Large intestine (tissue), 3 donors: ENCODE measurements around the gene DISC1. TPM values are rescaled to one million over a fixed set of nuclear protein-coding genes. Genes with fewer than 3 reads are reported as not detected.
A peak's percentile ranks its signal among the peaks of the same experiment; 100 is the strongest.

Source experiments
- DNase-seq, 2 donors: peaks; one replicate each; pipeline versions ENCODE4 v3.0.0 to v3.0.0-alpha.2; 2013
- H3K27ac ChIP-seq: one replicate; pipeline ENCODE4 v1.5.1; 2013; ENCODE audit warnings: low read length
- H3K27me3 ChIP-seq: 2 replicates; pipeline ENCODE4 v1.6.1; 2013; ENCODE audit warnings: low read length; ENCODE audit not compliant: control insufficient read depth, insufficient read depth
- H3K36me3 ChIP-seq: 2 replicates; pipeline ENCODE4 v1.6.1; 2013; ENCODE audit warnings: low read length; ENCODE audit not compliant: control insufficient read depth, insufficient read depth
- H3K4me1 ChIP-seq: one replicate; pipeline ENCODE4 v1.6.1; 2013; ENCODE audit warnings: low read length; ENCODE audit not compliant: control insufficient read depth, insufficient read depth
- H3K4me3 ChIP-seq: one replicate; pipeline ENCODE4 v1.5.1; 2013; ENCODE audit warnings: low read length
- H3K9me3 ChIP-seq: one replicate; pipeline ENCODE4 v1.6.1; 2013; ENCODE audit warnings: mild to moderate bottlenecking, low read depth, low read length, moderate library complexity; ENCODE audit not compliant: control insufficient read depth
- WGBS: methylation state at CpG from one replicate; pipeline ENCODE4 v1.1.5; 2013; ENCODE audit warnings: low lambda C conversion rate; ENCODE audit not compliant: insufficient coverage; 5-methylcytosine and 5-hydroxymethylcytosine counted together
- polyA plus RNA-seq: library from polyadenylated mRNA; unstranded; fragments of 120-200 nt; gene quantifications from one replicate; pipeline ENCODE4 v1.2.1, GENCODE V29; 2013

DISC1 gene
- polyA plus RNA-seq, 1 donor = 2.4 TPM

DNA sequence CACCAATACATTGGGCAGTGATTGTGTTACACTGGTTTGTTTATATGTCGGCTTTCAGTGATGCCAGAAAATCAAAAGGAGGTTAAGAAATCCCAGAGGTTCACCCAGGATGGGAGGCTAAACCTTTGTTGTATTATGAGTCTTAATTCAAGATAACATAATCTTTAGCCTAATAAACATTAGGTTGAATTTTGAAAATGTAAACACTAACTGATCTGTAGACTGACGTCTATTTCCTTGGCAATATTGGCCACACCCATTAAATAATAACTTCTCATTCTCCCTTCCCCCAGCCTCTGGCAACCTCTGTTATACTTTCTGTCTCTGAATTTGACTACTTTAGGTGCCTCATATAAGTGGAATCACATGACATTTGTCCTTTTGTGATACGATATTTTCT lies 238.7 kb downstream of the DISC1 start:
- Histone ChIP-seq H3K27me3 (no peaks in the 10 kb centered on the region), H3K4me1 (peaks cover 3% of the 10 kb centered on the region), H3K36me3 (no peaks in the 10 kb centered on the region), H3K9me3 (no peaks in the 10 kb centered on the region), H3K4me3 (no peak overlapping the region), H3K27ac (no peak overlapping the region)
- no peak for DNase-seq
- WGBS = 0% methylated on average over 1 of the region's 3 CpGs

DNA sequence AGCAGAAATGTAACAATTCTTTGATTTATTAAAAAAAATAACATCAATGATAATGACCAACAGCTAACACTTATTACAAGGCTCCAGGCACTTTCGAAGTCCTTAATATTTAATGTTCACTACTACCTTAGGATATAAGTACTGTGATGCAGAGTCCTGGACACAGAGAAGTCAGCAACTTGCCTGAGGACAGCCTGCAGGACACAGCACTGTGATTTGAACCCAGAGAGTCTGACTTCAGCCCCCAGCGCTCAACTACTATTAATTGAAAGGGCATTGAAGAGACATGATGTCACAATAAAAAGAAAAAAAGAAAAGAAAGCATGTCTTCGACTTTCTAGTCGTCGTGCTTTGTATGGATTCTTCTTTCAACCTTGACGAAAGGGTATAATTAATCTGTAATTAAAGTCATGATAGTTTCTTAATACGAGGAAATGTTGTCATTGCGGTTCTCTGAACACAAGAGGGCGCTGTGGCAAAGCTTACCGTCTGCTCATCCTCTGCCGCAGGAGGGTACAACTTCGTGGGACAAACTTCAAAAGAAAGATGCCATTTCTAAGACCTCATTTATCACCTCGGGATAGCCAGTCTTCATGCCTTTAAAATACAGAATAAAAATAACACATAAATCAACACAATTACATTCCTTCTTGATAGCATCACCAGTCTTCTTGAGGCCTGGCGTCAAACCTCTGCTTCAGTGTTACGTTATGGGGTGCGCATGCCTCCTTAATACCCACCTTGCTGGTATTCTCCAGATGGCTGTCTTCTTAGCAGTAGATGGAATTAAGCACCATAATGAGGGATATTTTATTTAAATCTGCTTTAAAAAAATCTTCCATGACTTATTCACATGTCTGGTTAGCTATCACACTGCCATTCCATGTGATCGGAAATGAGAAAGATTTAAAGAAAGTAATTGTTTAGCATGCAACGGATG lies 240.1 kb downstream of the DISC1 start:
- 42% methylated on average over 6 of the region's 18 CpGs for WGBS
- H3K4me3 ChIP-seq = no peak overlapping the region
- no peaks in the 10 kb centered on the region for H3K36me3 ChIP-seq
- peak; percentile 18 to 35 for DNase-seq
- H3K27me3 ChIP-seq = no peaks in the 10 kb centered on the region
- H3K4me1 ChIP-seq = peaks cover 3% of the 10 kb centered on the region
- no peaks in the 10 kb centered on the region for H3K9me3 ChIP-seq
- no peak overlapping the region for H3K27ac ChIP-seq

DNA sequence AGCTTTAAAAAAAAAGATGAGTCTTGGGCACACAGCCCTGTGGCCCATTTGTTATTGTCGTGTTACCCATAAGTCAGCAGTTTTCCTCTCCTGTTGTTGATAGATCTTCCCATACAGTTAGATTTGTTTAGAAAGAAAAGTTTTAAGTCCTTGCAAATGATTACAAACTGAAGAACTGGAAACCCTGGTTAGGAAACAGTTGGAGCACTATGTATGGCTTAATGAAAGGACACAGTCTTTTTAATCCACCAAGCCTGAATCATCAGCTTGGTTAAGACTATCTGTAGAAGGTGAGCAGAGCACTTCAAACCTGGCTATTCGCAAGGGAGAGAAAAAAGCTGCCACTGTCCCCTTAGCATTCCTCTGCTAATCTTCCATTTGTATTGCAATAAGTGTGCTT lies 241.0 kb downstream of the DISC1 start:
- Histone ChIP-seq H3K4me3 (no peak overlapping the region), H3K4me1 (peaks cover 2% of the 10 kb centered on the region), H3K27me3 (no peaks in the 10 kb centered on the region), H3K9me3 (no peaks in the 10 kb centered on the region), H3K27ac (no peak overlapping the region), H3K36me3 (no peaks in the 10 kb centered on the region)
- DNase-seq = no peak
- 60% methylated on average over 1 of the region's 2 CpGs for WGBS

DNA sequence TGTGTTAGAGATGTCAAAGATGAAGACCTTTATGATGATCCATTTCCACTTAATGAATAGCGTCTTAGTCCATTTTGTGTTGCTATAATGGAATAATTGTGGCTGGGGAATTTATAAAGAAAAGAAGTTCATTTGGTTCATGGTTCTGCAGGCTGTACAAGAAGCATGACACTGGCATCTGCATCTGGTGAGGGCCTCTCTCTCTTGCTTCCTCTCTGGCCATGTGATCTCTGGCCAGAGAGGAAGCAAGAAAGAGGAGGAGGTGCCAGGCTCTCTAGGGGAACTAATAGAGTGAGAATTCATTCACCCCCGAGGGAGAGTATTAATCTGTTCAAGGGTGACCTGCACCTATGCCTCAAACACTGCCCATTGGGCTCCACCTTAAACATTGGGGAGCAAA lies 242.8 kb downstream of the DISC1 start:
- Histone ChIP-seq H3K27me3 (no peaks in the 10 kb centered on the region), H3K36me3 (no peaks in the 10 kb centered on the region), H3K4me3 (no peak overlapping the region), H3K27ac (no peak overlapping the region), H3K9me3 (no peaks in the 10 kb centered on the region), H3K4me1 (no peaks in the 10 kb centered on the region)
- no peak for DNase-seq
- WGBS = 83% methylated on average over 1 of the region's 2 CpGs

DNA sequence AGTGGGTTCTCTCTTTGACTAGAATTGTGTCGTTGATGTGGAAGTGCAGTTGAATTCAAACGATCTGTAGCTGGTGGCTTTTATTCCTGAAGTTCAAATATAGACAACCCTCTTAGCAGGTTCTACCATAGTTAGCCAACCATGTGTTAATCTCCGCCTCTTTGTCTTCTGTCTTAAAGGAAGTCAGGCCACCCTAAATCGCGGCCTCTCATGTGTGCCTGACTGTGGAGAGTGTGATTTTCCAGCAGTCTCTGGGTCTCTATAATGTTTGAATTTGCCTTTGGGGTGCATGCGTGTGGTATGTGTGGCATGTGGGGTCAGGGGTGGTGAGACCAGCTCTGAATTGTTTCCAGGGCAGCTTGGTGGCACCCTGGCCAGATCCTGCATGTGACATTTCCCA lies 244.9 kb downstream of the DISC1 start:
- Histone ChIP-seq H3K27ac (no peak overlapping the region), H3K4me1 (no peaks in the 10 kb centered on the region), H3K27me3 (no peaks in the 10 kb centered on the region), H3K4me3 (no peak overlapping the region), H3K9me3 (no peaks in the 10 kb centered on the region), H3K36me3 (no peaks in the 10 kb centered on the region)
- DNase-seq = no peak
- 100% methylated on average over 1 of the region's 6 CpGs for WGBS

DNA sequence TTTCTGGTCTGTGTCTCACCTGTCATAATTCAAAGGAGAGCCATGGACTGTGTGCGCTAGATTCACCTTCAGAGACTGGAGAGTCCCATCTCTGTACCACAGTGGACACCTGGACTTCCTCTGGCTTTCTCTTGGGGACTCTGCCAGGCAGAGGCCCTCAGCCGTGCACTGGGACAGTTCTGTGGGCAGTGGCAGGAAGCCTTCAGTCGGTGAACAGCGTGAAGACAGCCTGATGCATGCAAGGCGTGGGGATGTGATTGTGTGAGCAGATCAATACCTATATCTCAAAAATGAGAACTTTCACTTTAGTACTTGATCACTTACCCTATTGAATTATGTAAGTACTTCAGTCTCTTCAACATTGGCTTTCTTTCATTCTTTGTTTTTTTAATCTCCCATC lies 245.3 kb downstream of the DISC1 start:
- Histone ChIP-seq H3K27ac (no peak overlapping the region), H3K4me3 (no peak overlapping the region), H3K27me3 (no peaks in the 10 kb centered on the region), H3K9me3 (no peaks in the 10 kb centered on the region), H3K36me3 (no peaks in the 10 kb centered on the region), H3K4me1 (no peaks in the 10 kb centered on the region)
- DNase-seq = no peak
- no CpG with 5 or more reads among the region's 5 CpGs for WGBS

DNA sequence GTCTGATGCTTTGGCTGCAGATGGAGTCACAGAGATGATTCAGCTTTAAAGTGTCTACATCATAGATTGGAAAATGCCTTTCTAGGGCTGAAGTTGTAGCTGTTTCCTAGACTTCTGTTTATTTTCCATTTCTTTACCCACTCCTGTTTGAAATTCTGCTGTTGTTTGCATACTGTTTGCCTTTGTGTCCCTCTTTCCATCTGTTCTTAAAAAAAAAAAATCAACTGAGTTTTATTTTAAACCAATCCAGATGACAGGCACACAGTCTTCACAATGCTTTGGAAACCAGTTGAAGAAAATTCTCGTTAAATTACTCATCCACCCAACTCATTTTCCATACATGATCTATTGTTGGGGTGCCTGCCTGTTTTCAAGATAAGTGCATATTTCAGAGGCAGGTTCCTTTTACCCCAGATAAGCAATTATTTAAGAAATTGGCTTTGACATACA lies 245.9 kb downstream of the DISC1 start:
- no peaks in the 10 kb centered on the region for H3K27me3 ChIP-seq
- H3K36me3 ChIP-seq = no peaks in the 10 kb centered on the region
- no peak for DNase-seq
- H3K9me3 ChIP-seq = no peaks in the 10 kb centered on the region
- no peak overlapping the region for H3K4me3 ChIP-seq
- no peak overlapping the region for H3K27ac ChIP-seq
- H3K4me1 ChIP-seq = no peaks in the 10 kb centered on the region
- WGBS = no CpG with 5 or more reads among the region's 1 CpG

DNA sequence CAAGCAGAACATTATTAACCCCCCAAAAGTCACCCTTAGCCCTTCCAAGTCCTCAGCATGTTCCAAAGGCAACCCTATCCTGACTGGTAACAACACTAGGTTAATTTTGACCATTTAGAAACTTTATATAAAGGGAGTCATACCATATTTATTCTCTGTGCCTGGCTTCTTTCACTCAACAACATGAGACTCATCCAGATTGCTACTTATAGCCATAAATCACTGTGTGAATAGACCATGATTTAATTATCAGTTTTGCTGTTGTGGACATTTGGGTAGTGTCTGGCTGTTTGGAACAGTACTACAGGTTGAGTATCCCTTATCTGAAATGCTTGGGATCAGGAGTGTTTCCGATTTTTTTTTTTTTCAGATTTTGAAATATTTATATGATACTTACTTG lies 252.1 kb downstream of the DISC1 start:
- H3K9me3 ChIP-seq = no peaks in the 10 kb centered on the region
- WGBS = 80% methylated on average over 1 of the region's 1 CpG
- H3K4me1 ChIP-seq = no peaks in the 10 kb centered on the region
- H3K27ac ChIP-seq = no peak overlapping the region
- DNase-seq = no peak
- H3K36me3 ChIP-seq = no peaks in the 10 kb centered on the region
- no peaks in the 10 kb centered on the region for H3K27me3 ChIP-seq
- no peak overlapping the region for H3K4me3 ChIP-seq

DNA sequence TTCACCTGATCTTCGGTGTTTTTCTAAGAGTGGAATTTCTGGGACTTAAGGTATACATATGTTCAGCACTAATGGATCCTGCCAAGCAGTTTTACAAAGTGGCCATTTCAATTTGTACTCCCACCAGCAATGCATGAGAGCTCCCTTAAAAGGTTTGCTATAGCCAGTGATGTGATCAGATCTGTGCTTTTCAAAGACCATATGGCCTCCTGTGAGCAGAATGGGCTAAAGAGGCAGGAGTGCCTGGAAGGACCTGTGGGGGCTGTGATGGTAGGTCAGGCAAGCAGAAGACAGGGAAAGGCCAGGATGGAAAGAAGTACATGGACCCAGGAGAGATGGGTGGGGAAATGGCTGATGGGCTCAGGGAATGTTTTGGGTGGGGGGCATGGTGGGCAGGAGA lies 252.7 kb downstream of the DISC1 start:
- Histone ChIP-seq H3K4me1 (no peaks in the 10 kb centered on the region), H3K9me3 (no peaks in the 10 kb centered on the region), H3K36me3 (no peaks in the 10 kb centered on the region), H3K4me3 (no peak overlapping the region), H3K27me3 (no peaks in the 10 kb centered on the region), H3K27ac (no peak overlapping the region)
- WGBS = 100% methylated on average over 1 of the region's 1 CpG
- no peak for DNase-seq

DNA sequence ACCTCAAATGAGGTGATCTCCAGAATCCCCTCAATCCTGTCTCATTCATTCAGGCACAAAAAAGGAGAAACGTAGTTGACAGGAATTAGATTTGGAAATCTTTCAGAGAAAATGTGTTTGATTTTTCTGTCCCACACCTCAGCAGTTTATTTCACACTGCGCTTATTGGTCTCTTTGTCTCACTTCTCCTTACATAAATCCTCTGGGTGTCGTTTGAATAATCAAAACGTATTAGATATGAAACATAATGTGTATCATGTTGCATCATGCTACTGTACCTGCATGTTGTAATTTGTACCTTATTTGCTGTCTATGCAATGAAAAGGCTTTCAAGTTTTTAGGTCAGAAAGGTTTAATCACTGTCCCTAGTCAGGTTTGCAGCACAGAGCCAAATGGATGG lies 255.7 kb downstream of the DISC1 start:
- WGBS = 90% methylated on average over 2 of the region's 4 CpGs
- no peak for DNase-seq
- H3K4me1 ChIP-seq = no peaks in the 10 kb centered on the region

DNA sequence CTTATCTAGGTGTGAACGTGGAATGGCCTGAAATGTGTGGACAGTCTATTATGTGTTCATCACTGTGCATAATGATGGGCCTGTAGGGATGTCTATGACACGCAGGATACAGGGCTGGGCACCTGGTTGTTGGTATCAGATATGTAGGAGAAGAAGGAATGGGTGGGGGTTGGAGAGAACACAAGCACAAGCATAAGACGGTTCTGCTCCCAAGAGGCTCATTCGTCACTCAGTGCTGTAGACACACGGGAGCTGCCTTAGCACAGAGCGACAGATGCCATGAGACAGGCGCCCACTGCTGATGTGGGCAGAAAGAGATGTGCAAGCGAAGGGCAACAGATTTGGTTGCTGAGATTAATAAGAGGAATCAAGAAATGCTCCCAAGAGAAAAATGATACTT lies 256.2 kb downstream of the DISC1 start:
- WGBS = no CpG with 5 or more reads among the region's 8 CpGs
- H3K4me3 ChIP-seq = no peak overlapping the region

More for the DNA sequence above, 255.7 kb downstream of the DISC1 start:
- H3K27ac ChIP-seq = no peak overlapping the region
- no peaks in the 10 kb centered on the region for H3K9me3 ChIP-seq
- no peaks in the 10 kb centered on the region for H3K27me3 ChIP-seq
- H3K36me3 ChIP-seq = no peaks in the 10 kb centered on the region
- no peak overlapping the region for H3K4me3 ChIP-seq

More for the DNA sequence above, 256.2 kb downstream of the DISC1 start:
- no peaks in the 10 kb centered on the region for H3K9me3 ChIP-seq
- H3K27me3 ChIP-seq = no peaks in the 10 kb centered on the region
- H3K27ac ChIP-seq = no peak overlapping the region
- no peaks in the 10 kb centered on the region for H3K36me3 ChIP-seq
- H3K4me1 ChIP-seq = no peaks in the 10 kb centered on the region
- DNase-seq = no peak
